CD4-positive, alpha-beta T cell treated with Interleukin-17A for 4 hours (primary cell): ENCODE measurements around the gene NAT8.
A peak's percentile ranks its signal among the peaks of the same experiment; 100 is the strongest.
"Not testable (repeated sequence)": the region's sequence is repeated elsewhere in the genome, so short reads cannot be mapped to it uniquely, and the experiment has no call there.

Experiments used
- DNase-seq: peaks from one replicate; pipeline ENCODE4 v3.0.0-alpha.2; 2020; ENCODE audit warnings: mixed read lengths

NAT8 gene

GRCh38 chr2:73642338-73643018 is at the start of gene NAT8:
NAT8 (minus strand) TSS chr2:73642422; CDS start chr2:73641628, 794 bp downstream.
- no peak for DNase-seq

- peak; percentile 17 for DNase-seq
Observed at GRCh38 chr2:73690372-73691088, 48.3 kb upstream of the NAT8 start.

GRCh38 chr2:73688494-73688893 is 46.3 kb upstream of the NAT8 start:
- not testable (repeated sequence) for DNase-seq

GRCh38 chr2:73685764-73686438 is 43.7 kb upstream of the NAT8 start:
- DNase-seq, result no peak

GRCh38 chr2:73684905-73685304 is 42.7 kb upstream of the NAT8 start:
- not testable (repeated sequence) for DNase-seq

GRCh38 chr2:73684325-73684724 is 42.1 kb upstream of the NAT8 start:
- DNase-seq, result not testable (repeated sequence)

GRCh38 chr2:73679951-73680571 is 37.8 kb upstream of the NAT8 start:
- DNase-seq, result peak; percentile 22

GRCh38 chr2:73679237-73679636 is 37.0 kb upstream of the NAT8 start:
- DNase-seq, result not testable (repeated sequence)

GRCh38 chr2:73678008-73678407 is 35.8 kb upstream of the NAT8 start:
- DNase-seq, result not testable (repeated sequence)

- DNase-seq, result not testable (repeated sequence)
Observed at GRCh38 chr2:73676211-73676610, 34.0 kb upstream of the NAT8 start.

GRCh38 chr2:73674696-73675157 is 32.5 kb upstream of the NAT8 start:
- DNase-seq, result not testable (repeated sequence)

- not testable (repeated sequence) for DNase-seq
Observed at GRCh38 chr2:73669976-73670375, 27.8 kb upstream of the NAT8 start.

- DNase-seq, result not testable (repeated sequence)
Observed at GRCh38 chr2:73667239-73667638, 25.0 kb upstream of the NAT8 start.

GRCh38 chr2:73654175-73654574 is 12.0 kb upstream of the NAT8 start:
- DNase-seq, result no peak

GRCh38 chr2:73652348-73652747 is 10.1 kb upstream of the NAT8 start:
- DNase-seq, result no peak

- no peak for DNase-seq
Observed at GRCh38 chr2:73651591-73652230, 9.5 kb upstream of the NAT8 start.

GRCh38 chr2:73647690-73648089 is 5.5 kb upstream of the NAT8 start:
- DNase-seq, result not testable (repeated sequence)

- no peak for DNase-seq
Observed at GRCh38 chr2:73641767-73642062, 507 bp downstream of the NAT8 start.

- no peak for DNase-seq
Observed at GRCh38 chr2:73640946-73641766, 1.1 kb downstream of the NAT8 start.

GRCh38 chr2:73640511-73640911 is 1.7 kb downstream of the NAT8 start:
- no peak for DNase-seq

- DNase-seq, result no peak
Observed at GRCh38 chr2:73638429-73638828, 3.8 kb downstream of the NAT8 start.

- not testable (repeated sequence) for DNase-seq
Observed at GRCh38 chr2:73636977-73637376, 5.2 kb downstream of the NAT8 start.
